Measurements from ENCODE around the gene CLASP1. TPM values are rescaled to one million over a fixed set of nuclear protein-coding genes. Genes with fewer than 3 reads are reported as not detected.
"Not testable (repeated sequence)": the region's sequence is repeated elsewhere in the genome, so short reads cannot be mapped to it uniquely, and the experiment has no call there.

CLASP1 gene
- total and polyA plus RNA-seq, 4 donors, result 11.8 to 81.8 (median 40.3) TPM

DNA sequence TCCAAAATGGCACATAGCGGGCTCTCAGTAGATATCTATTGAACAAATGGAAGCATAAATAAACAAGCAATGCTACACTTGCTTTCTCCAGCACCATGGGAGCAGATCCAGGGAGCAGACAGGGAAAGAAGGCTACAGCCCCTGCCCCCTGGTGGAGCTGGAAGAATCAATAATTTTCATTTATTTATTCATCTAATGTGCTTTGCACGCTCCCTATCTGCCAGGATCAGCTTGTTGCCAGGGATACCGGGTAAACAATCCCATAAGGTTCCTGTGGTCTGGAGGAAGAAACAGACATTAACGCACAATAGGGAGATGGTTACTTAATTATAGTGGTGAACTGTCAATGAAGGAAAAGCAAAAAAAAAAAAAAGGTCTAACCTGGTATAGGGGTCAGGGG lies 40.1 kb upstream of the CLASP1 start:
- intact Hi-C loops (cut with DNase I), result no loop called here
- Histone ChIP-seq H3K9me3 (ENCODE audit: control insufficient read depth, low read length) (no peaks in the 10 kb centered on the region), H3K4me3 (ENCODE audit: low read length in 2 of 2) (no peak overlapping the region), H3K27me3 (ENCODE audit: control insufficient read depth in 1 of 2, insufficient read depth in 2 of 2, low read length in 1 of 2) (no peaks in the 10 kb centered on the region), H3K4me1 (ENCODE audit: control insufficient read depth in 1 of 2, insufficient read depth in 2 of 2, low read length in 2 of 2) (no peaks in the 10 kb centered on the region), H3K36me3 (ENCODE audit: control insufficient read depth in 1 of 2, insufficient read depth in 2 of 2, low read length in 1 of 2) (no peaks in the 10 kb centered on the region), H3K27ac (ENCODE audit: low read depth in 1 of 2, low read length in 2 of 2) (no peak overlapping the region)
- ATAC-seq (ENCODE audit: low FRiP score) (no peak), DNase-seq (peak in 1 of 2 donors; percentile 28)
- 76 to 87% methylated on average over 4 of the region's 4 CpGs for WGBS, 2 donors

- Histone ChIP-seq H3K4me3 (ENCODE audit: low read length in 2 of 2) (no peak overlapping the region), H3K27me3 (ENCODE audit: control insufficient read depth in 1 of 2, insufficient read depth in 2 of 2, low read length in 1 of 2) (no peaks in the 10 kb centered on the region), H3K4me1 (ENCODE audit: control insufficient read depth in 1 of 2, insufficient read depth in 2 of 2, low read length in 2 of 2) (no peaks in the 10 kb centered on the region), H3K9me3 (ENCODE audit: control insufficient read depth, low read length) (no peaks in the 10 kb centered on the region), H3K36me3 (ENCODE audit: control insufficient read depth in 1 of 2, insufficient read depth in 2 of 2, low read length in 1 of 2) (no peaks in the 10 kb centered on the region), H3K27ac (ENCODE audit: low read depth in 1 of 2, low read length in 2 of 2) (no peak overlapping the region)
- DNase-seq (no peak), ATAC-seq (ENCODE audit: low FRiP score) (no peak)
- WGBS, 2 donors, result 94 to 98% methylated on average over 2 of the region's 2 CpGs
- intact Hi-C loops (cut with DNase I), result no loop called here
Observed at GRCh38 chr2:121688820-121689219, 39.6 kb upstream of the CLASP1 start.

DNA sequence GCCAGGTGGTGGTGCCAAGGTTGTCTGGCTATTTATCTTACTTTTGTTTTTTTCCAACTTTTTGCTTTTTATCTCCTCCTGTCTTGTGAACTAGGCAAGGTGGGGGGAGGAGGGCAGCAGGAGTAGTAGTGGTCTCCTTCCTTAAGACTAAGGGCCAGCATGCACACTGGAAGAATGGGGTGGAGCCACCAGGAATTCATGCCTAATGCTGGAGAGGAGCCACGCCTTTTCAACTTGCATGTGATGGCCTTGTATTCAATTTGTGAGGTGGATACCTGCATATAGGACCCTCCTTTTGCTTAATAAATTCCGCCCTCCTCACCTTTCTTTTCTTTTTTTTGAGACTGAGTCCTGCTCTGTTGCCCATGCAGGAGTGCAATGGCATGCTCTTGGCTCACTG lies 37.6 kb upstream of the CLASP1 start:
- WGBS, 2 donors, result 94 to 95% methylated on average over 2 of the region's 2 CpGs
- H3K36me3 ChIP-seq (ENCODE audit: control insufficient read depth in 1 of 2, insufficient read depth in 2 of 2, low read length in 1 of 2), result no peaks in the 10 kb centered on the region
- H3K4me3 ChIP-seq (ENCODE audit: low read length in 2 of 2), result no peak overlapping the region
- ATAC-seq (ENCODE audit: low FRiP score) (no peak), DNase-seq (no peak)
- H3K4me1 ChIP-seq (ENCODE audit: control insufficient read depth in 1 of 2, insufficient read depth in 2 of 2, low read length in 2 of 2), result no peaks in the 10 kb centered on the region
- intact Hi-C loops (cut with DNase I), result no loop called here
- H3K27ac ChIP-seq (ENCODE audit: low read depth in 1 of 2, low read length in 2 of 2), result no peak overlapping the region
- H3K27me3 ChIP-seq (ENCODE audit: control insufficient read depth in 1 of 2, insufficient read depth in 2 of 2, low read length in 1 of 2), result no peaks in the 10 kb centered on the region
- peaks cover 12% of the 10 kb centered on the region for H3K9me3 ChIP-seq (ENCODE audit: control insufficient read depth, low read length)

GRCh38 chr2:121686218-121686617 lies 37.0 kb upstream of the CLASP1 start:
- DNase-seq (no peak), ATAC-seq (ENCODE audit: low FRiP score) (no peak)
- Histone ChIP-seq H3K4me3 (ENCODE audit: low read length in 2 of 2) (no peak overlapping the region), H3K27ac (ENCODE audit: low read depth in 1 of 2, low read length in 2 of 2) (no peak overlapping the region), H3K27me3 (ENCODE audit: control insufficient read depth in 1 of 2, insufficient read depth in 2 of 2, low read length in 1 of 2) (no peaks in the 10 kb centered on the region), H3K9me3 (ENCODE audit: control insufficient read depth, low read length) (peaks cover 12% of the 10 kb centered on the region), H3K36me3 (ENCODE audit: control insufficient read depth in 1 of 2, insufficient read depth in 2 of 2, low read length in 1 of 2) (no peaks in the 10 kb centered on the region), H3K4me1 (ENCODE audit: control insufficient read depth in 1 of 2, insufficient read depth in 2 of 2, low read length in 2 of 2) (no peaks in the 10 kb centered on the region)
- intact Hi-C loops (cut with DNase I), result no loop called here
- whole genome bisulfite sequencing, 2 donors, result 82 to 85% methylated on average over 19 of the region's 19 CpGs

DNA sequence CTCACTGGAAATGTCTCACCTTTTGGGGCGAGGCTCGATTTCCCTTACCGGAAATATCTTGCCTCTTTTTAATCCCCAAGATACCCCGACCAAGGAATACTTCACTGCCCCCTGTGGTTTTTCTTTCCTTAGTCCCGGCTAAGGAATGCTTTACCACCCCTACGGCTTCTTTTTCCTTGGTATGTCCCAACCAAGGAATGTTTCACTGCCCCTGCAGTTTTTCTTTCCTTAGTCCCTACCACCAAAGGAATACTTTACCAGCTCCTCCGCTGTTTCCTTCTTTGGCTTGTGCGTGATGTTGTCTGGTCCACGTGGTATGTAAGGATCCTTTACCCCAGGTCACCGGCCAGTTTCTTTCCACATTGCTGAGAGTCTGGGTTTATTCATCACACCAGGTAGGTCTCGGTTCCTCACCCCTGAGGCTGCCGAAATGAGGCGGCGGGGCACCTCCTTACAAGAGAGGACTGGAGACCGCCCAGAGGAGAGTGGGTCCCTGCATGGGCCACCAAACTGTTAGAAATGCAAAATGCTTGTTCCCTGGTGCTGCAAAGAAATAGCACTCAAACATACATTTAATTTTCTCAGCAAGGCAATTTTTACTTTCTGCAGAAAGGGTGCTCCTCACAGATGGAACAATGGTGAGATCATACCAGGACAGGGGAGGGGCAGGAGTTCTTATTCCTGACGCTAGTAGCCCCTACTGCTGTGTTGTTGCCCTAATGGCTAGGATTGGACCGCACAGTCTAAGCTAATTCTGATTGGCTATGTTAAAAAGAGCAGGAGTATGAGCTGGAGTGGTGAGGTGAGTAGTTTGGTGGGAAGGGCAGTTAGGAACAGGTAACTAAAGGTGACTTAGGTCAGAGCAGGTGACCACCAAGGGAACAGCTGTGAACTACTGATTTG lies 33.4 kb upstream of the CLASP1 start:
- H3K4me3 ChIP-seq (ENCODE audit: low read length in 2 of 2), result no peak overlapping the region
- H3K27me3 ChIP-seq (ENCODE audit: control insufficient read depth in 1 of 2, insufficient read depth in 2 of 2, low read length in 1 of 2), result no peaks in the 10 kb centered on the region
- H3K27ac ChIP-seq (ENCODE audit: low read depth in 1 of 2, low read length in 2 of 2), result no peak overlapping the region
- intact Hi-C loops (cut with DNase I), result no loop called here
- WGBS, 2 donors, result 88 to 94% methylated on average over 17 of the region's 17 CpGs
- H3K4me1 ChIP-seq (ENCODE audit: control insufficient read depth in 1 of 2, insufficient read depth in 2 of 2, low read length in 2 of 2), result no peaks in the 10 kb centered on the region
- no peak for DNase-seq
- H3K9me3 ChIP-seq (ENCODE audit: control insufficient read depth, low read length), result peaks cover 12% of the 10 kb centered on the region
- no peaks in the 10 kb centered on the region for H3K36me3 ChIP-seq (ENCODE audit: control insufficient read depth in 1 of 2, insufficient read depth in 2 of 2, low read length in 1 of 2)
- no peak for ATAC-seq (ENCODE audit: low FRiP score)

- H3K4me1 ChIP-seq (ENCODE audit: control insufficient read depth in 1 of 2, insufficient read depth in 2 of 2, low read length in 2 of 2), result no peaks in the 10 kb centered on the region
- ATAC-seq (ENCODE audit: low FRiP score) (no peak), DNase-seq (no peak)
- no peaks in the 10 kb centered on the region for H3K27me3 ChIP-seq (ENCODE audit: control insufficient read depth in 1 of 2, insufficient read depth in 2 of 2, low read length in 1 of 2)
- H3K27ac ChIP-seq (ENCODE audit: low read depth in 1 of 2, low read length in 2 of 2), result no peak overlapping the region
- H3K9me3 ChIP-seq (ENCODE audit: control insufficient read depth, low read length), result peaks cover 7% of the 10 kb centered on the region
- H3K36me3 ChIP-seq (ENCODE audit: control insufficient read depth in 1 of 2, insufficient read depth in 2 of 2, low read length in 1 of 2), result no peaks in the 10 kb centered on the region
- intact Hi-C loops (cut with DNase I), result no loop called here
- H3K4me3 ChIP-seq (ENCODE audit: low read length in 2 of 2), result no peak overlapping the region
Observed at GRCh38 chr2:121677855-121678254, 28.6 kb upstream of the CLASP1 start.

DNA sequence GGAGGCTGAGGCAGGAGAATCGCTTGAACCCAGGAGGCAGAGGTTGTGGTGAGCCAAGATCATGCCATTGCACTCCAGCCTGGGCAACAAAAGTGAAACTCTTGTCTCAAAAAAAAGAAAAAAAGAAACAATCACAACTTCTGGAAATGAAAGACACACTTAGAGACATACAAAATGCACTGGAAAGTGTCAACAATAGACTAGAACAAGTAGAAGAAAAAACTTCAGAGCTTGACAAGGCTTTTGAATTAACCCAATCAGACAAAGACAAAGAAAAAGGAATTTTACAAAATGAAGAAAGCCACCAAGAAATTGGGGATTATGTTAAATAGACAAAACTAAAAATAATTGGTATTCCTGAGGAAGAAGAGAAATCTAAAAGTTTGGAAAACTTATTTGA lies 22.4 kb upstream of the CLASP1 start:
- H3K4me1 ChIP-seq (ENCODE audit: control insufficient read depth in 1 of 2, insufficient read depth in 2 of 2, low read length in 2 of 2); intact Hi-C loops (cut with DNase I); H3K27me3 ChIP-seq (ENCODE audit: control insufficient read depth in 1 of 2, insufficient read depth in 2 of 2, low read length in 1 of 2); H3K36me3 ChIP-seq (ENCODE audit: control insufficient read depth in 1 of 2, insufficient read depth in 2 of 2, low read length in 1 of 2); DNase-seq; ATAC-seq (ENCODE audit: low FRiP score); H3K9me3 ChIP-seq (ENCODE audit: control insufficient read depth, low read length); H3K4me3 ChIP-seq (ENCODE audit: low read length in 2 of 2); H3K27ac ChIP-seq (ENCODE audit: low read depth in 1 of 2, low read length in 2 of 2): not testable (repeated sequence)
- 85% methylated on average over 1 of the region's 1 CpG; no CpG with 5 or more reads in 1 of the 2 donors for WGBS, 2 donors

GRCh38 chr2:121670181-121670580 lies 20.9 kb upstream of the CLASP1 start:
- no peak for ATAC-seq (ENCODE audit: low FRiP score)
- Histone ChIP-seq H3K4me3 (ENCODE audit: low read length in 2 of 2) (no peak overlapping the region), H3K27me3 (ENCODE audit: control insufficient read depth in 1 of 2, insufficient read depth in 2 of 2, low read length in 1 of 2) (no peaks in the 10 kb centered on the region), H3K4me1 (ENCODE audit: control insufficient read depth in 1 of 2, insufficient read depth in 2 of 2, low read length in 2 of 2) (no peaks in the 10 kb centered on the region), H3K27ac (ENCODE audit: low read depth in 1 of 2, low read length in 2 of 2) (no peak overlapping the region), H3K9me3 (ENCODE audit: control insufficient read depth, low read length) (no peaks in the 10 kb centered on the region), H3K36me3 (ENCODE audit: control insufficient read depth in 1 of 2, insufficient read depth in 2 of 2, low read length in 1 of 2) (no peaks in the 10 kb centered on the region)
- DNase-seq, result no peak
- intact Hi-C loops (cut with DNase I), result no loop called here

- no peak overlapping the region for H3K27ac ChIP-seq (ENCODE audit: low read depth in 1 of 2, low read length in 2 of 2)
- intact Hi-C loops (cut with DNase I), result no loop called here
- H3K9me3 ChIP-seq (ENCODE audit: control insufficient read depth, low read length), result no peaks in the 10 kb centered on the region
- 95 to 100% methylated on average over 1 of the region's 1 CpG for WGBS, 2 donors
- H3K4me1 ChIP-seq (ENCODE audit: control insufficient read depth in 1 of 2, insufficient read depth in 2 of 2, low read length in 2 of 2), result no peaks in the 10 kb centered on the region
- H3K4me3 ChIP-seq (ENCODE audit: low read length in 2 of 2), result no peak overlapping the region
- DNase-seq, result no peak
- no peaks in the 10 kb centered on the region for H3K36me3 ChIP-seq (ENCODE audit: control insufficient read depth in 1 of 2, insufficient read depth in 2 of 2, low read length in 1 of 2)
- H3K27me3 ChIP-seq (ENCODE audit: control insufficient read depth in 1 of 2, insufficient read depth in 2 of 2, low read length in 1 of 2), result no peaks in the 10 kb centered on the region
- ATAC-seq (ENCODE audit: low FRiP score), result no peak
Observed at GRCh38 chr2:121667618-121668017, 18.4 kb upstream of the CLASP1 start.

Data from aorta (tissue), 5 donors.